IPS DF 19.7 (cell line): ENCODE results near the gene IL1RAPL1.
"Not testable (repeated sequence)": the region's sequence is repeated elsewhere in the genome, so short reads cannot be mapped to it uniquely, and the experiment has no call there.

Experiments used
- DNase-seq: peaks from one replicate; pipeline ENCODE4 v3.0.0-alpha.2; 2013; ENCODE audit warnings: low read depth, low spot score

The IL1RAPL1 gene

GRCh38 chrX:28628120-28628519 lies 40.9 kb downstream of the IL1RAPL1 start:
- DNase-seq, result no peak

GRCh38 chrX:28638775-28639174 lies 51.5 kb downstream of the IL1RAPL1 start:
- DNase-seq, result no peak

GRCh38 chrX:28639451-28639850 lies 52.2 kb downstream of the IL1RAPL1 start:
- DNase-seq, result no peak

- DNase-seq, result no peak
Measured at GRCh38 chrX:28649541-28649940, 62.3 kb downstream of the IL1RAPL1 start.

GRCh38 chrX:28651186-28651585 lies 63.9 kb downstream of the IL1RAPL1 start:
- no peak for DNase-seq

GRCh38 chrX:28659269-28659668 lies 72.0 kb downstream of the IL1RAPL1 start:
- no peak for DNase-seq

GRCh38 chrX:28665778-28666177 lies 78.5 kb downstream of the IL1RAPL1 start:
- DNase-seq, result no peak

- no peak for DNase-seq
Measured at GRCh38 chrX:28668303-28668702, 81.1 kb downstream of the IL1RAPL1 start.

- DNase-seq, result no peak
Measured at GRCh38 chrX:28668957-28669356, 81.7 kb downstream of the IL1RAPL1 start.

GRCh38 chrX:28670074-28670473 lies 82.8 kb downstream of the IL1RAPL1 start:
- DNase-seq, result no peak

GRCh38 chrX:28675173-28675572 lies 87.9 kb downstream of the IL1RAPL1 start:
- DNase-seq, result no peak

GRCh38 chrX:28693101-28693500 lies 105.9 kb downstream of the IL1RAPL1 start:
- DNase-seq, result no peak

GRCh38 chrX:28697732-28698131 lies 110.5 kb downstream of the IL1RAPL1 start:
- DNase-seq, result no peak

- DNase-seq, result no peak
Measured at GRCh38 chrX:28701222-28701621, 114.0 kb downstream of the IL1RAPL1 start.

GRCh38 chrX:28706964-28707363 lies 119.7 kb downstream of the IL1RAPL1 start:
- DNase-seq, result no peak

GRCh38 chrX:28709421-28709820 lies 122.2 kb downstream of the IL1RAPL1 start:
- DNase-seq, result no peak

GRCh38 chrX:28717864-28718263 lies 130.6 kb downstream of the IL1RAPL1 start:
- no peak for DNase-seq

GRCh38 chrX:28718450-28718849 lies 131.2 kb downstream of the IL1RAPL1 start:
- no peak for DNase-seq

GRCh38 chrX:28719620-28720019 lies 132.4 kb downstream of the IL1RAPL1 start:
- DNase-seq, result no peak

- no peak for DNase-seq
Measured at GRCh38 chrX:28752330-28752729, 165.1 kb downstream of the IL1RAPL1 start.

- DNase-seq, result no peak
Measured at GRCh38 chrX:28756175-28756574, 168.9 kb downstream of the IL1RAPL1 start.

GRCh38 chrX:28756647-28757046 lies 169.4 kb downstream of the IL1RAPL1 start:
- DNase-seq, result no peak

- no peak for DNase-seq
Measured at GRCh38 chrX:28757290-28757689, 170.0 kb downstream of the IL1RAPL1 start.

- DNase-seq, result not testable (repeated sequence)
Measured at GRCh38 chrX:28766561-28766960, 179.3 kb downstream of the IL1RAPL1 start.

- DNase-seq, result no peak
Measured at GRCh38 chrX:28773807-28774206, 186.6 kb downstream of the IL1RAPL1 start.
